Measurements from ENCODE around the gene RNF44. TPM values are rescaled to one million over a fixed set of nuclear protein-coding genes. Genes with fewer than 3 reads are reported as not detected.

The RNF44 gene
- polyA plus RNA-seq: 10 to 100 TPM; 13.5 to 56.9 (median 20.8) TPM
- long read RNA-seq, donor 1, partial matches to known transcripts: 20 of 24 reads
- long read RNA-seq, donor 1, other reads (novel, unspliced or antisense): 0 of 24 reads
- long read RNA-seq, donor 2, partial matches to known transcripts: 26 of 27 reads
- long read RNA-seq, donor 2, other reads (novel, unspliced or antisense): 0 of 27 reads
- long read RNA-seq, donor 3, partial matches to known transcripts: 0 of 2 reads
- long read RNA-seq, donor 3, other reads (novel, unspliced or antisense): 0 of 2 reads
- long read RNA-seq, donor 4: 0 reads
- long read RNA-seq, donor 5, partial matches to known transcripts: 0 of 1 reads
- long read RNA-seq, donor 5, other reads (novel, unspliced or antisense): 0 of 1 reads
- long read RNA-seq, donor 6, partial matches to known transcripts: 0 of 1 reads
- long read RNA-seq, donor 6, other reads (novel, unspliced or antisense): 0 of 1 reads
- long read RNA-seq, donor 7, partial matches to known transcripts: 0 of 6 reads
- long read RNA-seq, donor 7, other reads (novel, unspliced or antisense): 0 of 6 reads
- long read RNA-seq, donor 8: 0 reads
- long read RNA-seq, donor 9: 0 reads
- long read RNA-seq, donor 10, partial matches to known transcripts: 5 of 6 reads
- long read RNA-seq, donor 10, other reads (novel, unspliced or antisense): 0 of 6 reads

DNA sequence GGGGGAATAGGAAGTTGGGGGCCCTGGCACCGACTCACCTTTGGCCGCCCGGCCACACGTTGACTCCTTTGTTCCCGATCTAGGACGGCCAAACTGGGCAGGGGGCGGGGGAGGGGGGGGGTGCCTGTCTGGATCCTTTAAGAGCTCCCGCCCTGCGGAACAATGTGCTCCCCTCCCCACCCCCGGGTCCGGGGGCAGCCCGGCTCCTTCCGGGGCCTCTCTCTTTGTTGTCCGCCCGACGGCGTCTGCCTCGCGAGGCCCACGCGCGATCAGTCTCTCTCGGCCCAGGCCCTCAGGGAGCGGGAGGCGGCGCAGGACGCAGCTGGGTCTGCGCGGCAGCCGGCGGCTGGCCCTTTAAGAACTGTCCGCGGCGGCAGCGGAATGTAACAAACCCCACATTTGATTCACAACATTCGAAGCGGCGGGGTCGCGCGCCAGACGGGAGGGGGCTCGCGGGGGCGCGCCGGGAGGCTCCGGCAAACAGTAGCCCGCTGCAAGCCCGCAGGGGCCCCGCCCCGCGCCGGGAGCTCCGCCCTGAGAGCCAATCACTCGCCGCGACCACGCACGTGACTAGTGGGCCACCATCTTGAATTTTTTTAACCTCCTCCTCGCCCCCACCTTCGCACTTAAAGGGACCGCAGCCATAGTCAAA lies at the start of gene RNF44:
RNF44 (minus strand) TSS at position 501 of the 652 bp plus-strand sequence. CDS start 4,930 bp downstream, outside the sequence.
- peak within 1 kb of the TSS; percentile 93 to 95 (median 94) for H3K27ac ChIP-seq (ENCODE audit: low read depth in 1 of 3, low read length in 2 of 3)
- WGBS, 3 donors: 0 to 1% (median 0%) methylated on average over 52 to 63 of the region's 63 CpGs
- H3K9me3 ChIP-seq (ENCODE audit: control insufficient read depth in 2 of 2, insufficient read depth in 1 of 2, low read depth in 1 of 2, low read length in 1 of 2): no peaks in the 10 kb centered on the region
- DNase-seq: peak; percentile 97 to 98
- H3K4me3 ChIP-seq (ENCODE audit: low read depth in 1 of 3, low read length in 3 of 3): peak within 1 kb of the TSS; percentile 38 to 84 (median 73)
- peaks cover 11 to 46% (median 18%) of the 10 kb centered on the region in 3 donors for H3K4me1 ChIP-seq (ENCODE audit: control insufficient read depth in 3 of 3, insufficient read depth in 2 of 3, low read depth in 1 of 3, low read length in 2 of 3)
- peaks cover 0 to 37% (median under 1%) of the 10 kb centered on the region in 3 donors for H3K36me3 ChIP-seq (ENCODE audit: control insufficient read depth in 3 of 3, insufficient read depth in 2 of 3, low read depth in 1 of 3, low read length in 3 of 3)
- H3K27me3 ChIP-seq (ENCODE audit: control insufficient read depth in 3 of 3, insufficient read depth in 3 of 3, low read length in 3 of 3): no peaks in the 10 kb centered on the region
- no peak for FAIRE-seq

DNA sequence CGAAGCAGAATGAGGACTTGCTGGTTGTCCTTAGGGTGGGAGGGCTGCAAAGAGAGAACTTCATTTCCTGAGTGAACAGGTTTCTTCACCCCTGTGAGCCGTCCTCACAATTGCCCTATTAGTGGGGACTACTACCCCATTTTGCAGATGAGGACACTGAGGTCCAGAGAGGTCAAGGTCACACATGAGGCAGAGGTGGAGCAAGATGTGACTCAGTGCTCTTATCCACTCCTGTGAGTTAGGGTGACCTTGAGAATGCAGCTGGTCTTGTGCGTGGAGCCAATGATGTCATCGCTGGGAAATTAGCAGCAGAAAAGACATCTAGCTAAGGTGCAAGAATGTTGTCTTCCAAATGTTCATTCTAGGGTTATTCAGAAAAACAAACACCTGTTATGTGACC lies 45.9 kb upstream of the RNF44 start:
- WGBS, 3 donors: 79 to 91% (median 86%) methylated on average over 4 of the region's 4 CpGs

GRCh38 chr5:176581361-176581760 lies 44.2 kb upstream of the RNF44 start:
- H3K4me1 ChIP-seq (ENCODE audit: control insufficient read depth in 3 of 3, insufficient read depth in 2 of 3, low read depth in 1 of 3, low read length in 2 of 3): no peaks in the 10 kb centered on the region
- H3K27ac ChIP-seq (ENCODE audit: low read depth in 1 of 3, low read length in 2 of 3): peak overlapping the region in 1 of 3 donors; percentile 77
- FAIRE-seq (no peak), DNase-seq (peak in 1 of 2 donors; percentile 73)
- peaks cover 0 to 29% of the 10 kb centered on the region in 2 donors for H3K9me3 ChIP-seq (ENCODE audit: control insufficient read depth in 2 of 2, insufficient read depth in 1 of 2, low read depth in 1 of 2, low read length in 1 of 2)
- peaks cover 0 to 93% (median 51%) of the 10 kb centered on the region in 3 donors for H3K36me3 ChIP-seq (ENCODE audit: control insufficient read depth in 3 of 3, insufficient read depth in 2 of 3, low read depth in 1 of 3, low read length in 3 of 3)
- 91 to 94% (median 91%) methylated on average over 10 to 12 of the region's 12 CpGs for WGBS, 3 donors
- H3K4me3 ChIP-seq (ENCODE audit: low read depth in 1 of 3, low read length in 3 of 3): no peak overlapping the region
- H3K27me3 ChIP-seq (ENCODE audit: control insufficient read depth in 3 of 3, insufficient read depth in 3 of 3, low read length in 3 of 3): no peaks in the 10 kb centered on the region

More for the DNA sequence above, 45.9 kb upstream of the RNF44 start:
- H3K4me3 ChIP-seq (ENCODE audit: low read depth in 1 of 3, low read length in 3 of 3): no peak overlapping the region
- peaks cover 0 to 29% of the 10 kb centered on the region in 2 donors for H3K9me3 ChIP-seq (ENCODE audit: control insufficient read depth in 2 of 2, insufficient read depth in 1 of 2, low read depth in 1 of 2, low read length in 1 of 2)
- no peak overlapping the region for H3K27ac ChIP-seq (ENCODE audit: low read depth in 1 of 3, low read length in 2 of 3)
- DNase-seq (no peak), FAIRE-seq (no peak)
- peaks cover 0 to 88% (median 46%) of the 10 kb centered on the region in 3 donors for H3K36me3 ChIP-seq (ENCODE audit: control insufficient read depth in 3 of 3, insufficient read depth in 2 of 3, low read depth in 1 of 3, low read length in 3 of 3)
- H3K4me1 ChIP-seq (ENCODE audit: control insufficient read depth in 3 of 3, insufficient read depth in 2 of 3, low read depth in 1 of 3, low read length in 2 of 3): no peaks in the 10 kb centered on the region
- no peaks in the 10 kb centered on the region for H3K27me3 ChIP-seq (ENCODE audit: control insufficient read depth in 3 of 3, insufficient read depth in 3 of 3, low read length in 3 of 3)

- Histone ChIP-seq H3K27me3 (ENCODE audit: control insufficient read depth in 3 of 3, insufficient read depth in 3 of 3, low read length in 3 of 3) (no peaks in the 10 kb centered on the region), H3K4me1 (ENCODE audit: control insufficient read depth in 3 of 3, insufficient read depth in 2 of 3, low read depth in 1 of 3, low read length in 2 of 3) (no peaks in the 10 kb centered on the region), H3K36me3 (ENCODE audit: control insufficient read depth in 3 of 3, insufficient read depth in 2 of 3, low read depth in 1 of 3, low read length in 3 of 3) (peaks cover 0 to 94% (median 37%) of the 10 kb centered on the region in 3 donors), H3K4me3 (ENCODE audit: low read depth in 1 of 3, low read length in 3 of 3) (no peak overlapping the region), H3K9me3 (ENCODE audit: control insufficient read depth in 2 of 2, insufficient read depth in 1 of 2, low read depth in 1 of 2, low read length in 1 of 2) (peaks cover 0 to 11% of the 10 kb centered on the region in 2 donors), H3K27ac (ENCODE audit: low read depth in 1 of 3, low read length in 2 of 3) (no peak overlapping the region)
- 69 to 91% (median 83%) methylated on average over 4 of the region's 4 CpGs for WGBS, 3 donors
- DNase-seq (no peak), FAIRE-seq (no peak)
Measured at GRCh38 chr5:176579323-176579722, 42.1 kb upstream of the RNF44 start.

- DNase-seq (peak; percentile 27 to 69), FAIRE-seq (no peak)
- peaks cover 0 to 2% of the 10 kb centered on the region in 2 donors for H3K9me3 ChIP-seq (ENCODE audit: control insufficient read depth in 2 of 2, insufficient read depth in 1 of 2, low read depth in 1 of 2, low read length in 1 of 2)
- H3K4me1 ChIP-seq (ENCODE audit: control insufficient read depth in 3 of 3, insufficient read depth in 2 of 3, low read depth in 1 of 3, low read length in 2 of 3): no peaks in the 10 kb centered on the region
- H3K27me3 ChIP-seq (ENCODE audit: control insufficient read depth in 3 of 3, insufficient read depth in 3 of 3, low read length in 3 of 3): no peaks in the 10 kb centered on the region
- H3K27ac ChIP-seq (ENCODE audit: low read depth in 1 of 3, low read length in 2 of 3): no peak overlapping the region
- no peak overlapping the region for H3K4me3 ChIP-seq (ENCODE audit: low read depth in 1 of 3, low read length in 3 of 3)
- peaks cover 0 to 94% (median 29%) of the 10 kb centered on the region in 3 donors for H3K36me3 ChIP-seq (ENCODE audit: control insufficient read depth in 3 of 3, insufficient read depth in 2 of 3, low read depth in 1 of 3, low read length in 3 of 3)
- 54 to 78% (median 69%) methylated on average over 15 of the region's 15 CpGs for WGBS, 3 donors
Measured at GRCh38 chr5:176578391-176578808, 41.2 kb upstream of the RNF44 start.

DNA sequence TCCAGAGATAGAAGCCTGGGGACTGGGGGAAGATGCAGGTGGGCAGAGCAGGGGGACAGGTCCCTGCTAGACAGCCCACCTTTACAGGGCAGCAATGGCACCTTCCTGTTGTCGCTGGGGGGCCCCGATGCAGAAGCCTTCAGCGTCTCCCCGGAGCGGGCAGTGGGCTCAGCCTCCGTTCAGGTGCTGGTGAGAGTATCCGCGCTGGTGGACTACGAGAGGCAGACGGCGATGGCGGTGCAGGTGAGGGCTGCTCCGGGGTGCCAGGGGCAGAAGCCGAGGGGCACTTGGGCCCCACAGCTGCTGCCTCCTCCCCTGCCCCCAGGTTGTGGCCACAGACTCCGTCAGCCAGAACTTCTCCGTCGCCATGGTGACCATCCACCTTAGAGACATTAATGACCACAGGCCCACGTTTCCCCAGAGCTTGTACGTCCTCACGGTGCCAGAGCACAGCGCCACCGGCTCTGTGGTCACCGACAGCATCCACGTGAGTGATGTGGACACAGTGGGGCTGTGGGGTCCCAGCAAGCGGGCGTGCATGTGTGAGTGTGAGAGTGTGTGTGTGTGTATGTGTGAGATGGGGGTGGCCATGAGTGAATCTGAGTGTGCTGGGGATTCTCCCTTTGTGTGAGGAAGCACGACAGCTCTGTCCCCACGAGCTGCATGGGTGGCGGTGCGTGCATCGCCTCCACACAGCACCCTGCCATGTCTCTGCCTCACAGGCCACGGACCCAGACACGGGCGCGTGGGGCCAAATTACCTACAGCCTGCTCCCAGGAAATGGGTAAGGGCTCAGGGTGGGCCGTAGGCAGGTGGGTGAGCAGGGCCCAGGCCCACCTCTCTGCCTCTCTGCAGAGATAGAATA lies 40.3 kb upstream of the RNF44 start:
- H3K4me3 ChIP-seq (ENCODE audit: low read depth in 1 of 3, low read length in 3 of 3): no peak overlapping the region
- H3K9me3 ChIP-seq (ENCODE audit: control insufficient read depth in 2 of 2, insufficient read depth in 1 of 2, low read depth in 1 of 2, low read length in 1 of 2): no peaks in the 10 kb centered on the region
- DNase-seq: no peak
- WGBS, 3 donors: 85 to 95% (median 91%) methylated on average over 30 to 36 of the region's 36 CpGs
- no peak overlapping the region for H3K27ac ChIP-seq (ENCODE audit: low read depth in 1 of 3, low read length in 2 of 3)
- no peaks in the 10 kb centered on the region for H3K27me3 ChIP-seq (ENCODE audit: control insufficient read depth in 3 of 3, insufficient read depth in 3 of 3, low read length in 3 of 3)
- H3K36me3 ChIP-seq (ENCODE audit: control insufficient read depth in 3 of 3, insufficient read depth in 2 of 3, low read depth in 1 of 3, low read length in 3 of 3): peaks cover 0 to 91% (median 26%) of the 10 kb centered on the region in 3 donors
- no peak for FAIRE-seq
- H3K4me1 ChIP-seq (ENCODE audit: control insufficient read depth in 3 of 3, insufficient read depth in 2 of 3, low read depth in 1 of 3, low read length in 2 of 3): no peaks in the 10 kb centered on the region

DNA sequence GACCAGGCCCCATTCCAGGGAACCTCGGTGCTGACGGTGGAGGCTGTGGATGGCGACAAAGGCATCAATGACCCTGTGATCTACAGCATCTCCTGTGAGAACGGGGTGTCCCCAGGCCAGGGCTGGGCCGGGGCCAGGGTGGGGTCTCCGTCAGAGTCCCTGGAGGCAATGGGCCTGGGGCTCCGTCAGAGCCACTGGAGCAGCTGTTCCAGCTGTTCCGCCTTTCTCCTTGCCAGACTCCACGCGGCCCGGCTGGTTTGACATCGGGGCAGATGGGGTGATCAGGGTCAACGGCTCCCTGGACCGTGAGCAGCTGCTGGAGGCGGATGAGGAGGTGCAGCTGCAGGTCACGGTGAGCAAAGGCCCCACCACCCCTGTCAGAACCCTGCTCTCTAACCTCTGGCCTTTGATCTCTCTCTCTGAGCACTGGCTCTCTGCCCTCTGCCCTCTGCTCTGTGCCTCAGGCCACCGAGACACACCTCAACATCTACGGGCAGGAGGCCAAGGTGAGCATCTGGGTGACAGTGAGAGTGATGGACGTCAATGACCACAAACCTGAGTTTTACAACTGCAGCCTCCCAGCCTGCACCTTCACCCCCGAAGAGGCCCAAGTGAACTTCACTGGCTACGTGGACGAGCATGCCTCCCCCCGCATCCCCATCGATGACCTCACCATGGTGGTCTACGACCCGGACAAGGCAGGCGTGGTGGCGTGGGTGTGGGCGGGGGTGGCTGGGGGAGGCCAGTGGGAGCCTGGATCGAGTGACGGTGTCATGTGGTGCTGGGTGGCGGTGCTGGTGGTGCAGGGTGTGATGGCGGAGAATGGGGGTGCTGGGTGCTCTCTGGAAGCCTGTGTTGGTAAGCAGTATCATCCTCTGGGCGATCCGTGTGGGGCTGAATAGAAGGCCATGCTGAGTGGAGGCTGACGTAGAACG lies 38.6 kb upstream of the RNF44 start:
- Histone ChIP-seq H3K9me3 (ENCODE audit: control insufficient read depth in 2 of 2, insufficient read depth in 1 of 2, low read depth in 1 of 2, low read length in 1 of 2) (no peaks in the 10 kb centered on the region), H3K4me3 (ENCODE audit: low read depth in 1 of 3, low read length in 3 of 3) (no peak overlapping the region), H3K27ac (ENCODE audit: low read depth in 1 of 3, low read length in 2 of 3) (no peak overlapping the region), H3K27me3 (ENCODE audit: control insufficient read depth in 3 of 3, insufficient read depth in 3 of 3, low read length in 3 of 3) (no peaks in the 10 kb centered on the region), H3K4me1 (ENCODE audit: control insufficient read depth in 3 of 3, insufficient read depth in 2 of 3, low read depth in 1 of 3, low read length in 2 of 3) (no peaks in the 10 kb centered on the region), H3K36me3 (ENCODE audit: control insufficient read depth in 3 of 3, insufficient read depth in 2 of 3, low read depth in 1 of 3, low read length in 3 of 3) (peaks cover 0 to 86% (median 17%) of the 10 kb centered on the region in 3 donors)
- 85 to 88% (median 87%) methylated on average over 33 to 37 of the region's 37 CpGs for WGBS, 3 donors
- FAIRE-seq (no peak), DNase-seq (no peak)
